Muscle of leg (tissue), 11 donors: ENCODE data around the gene ENTPD7. TPM values are rescaled to one million over a fixed set of nuclear protein-coding genes. Genes with fewer than 3 reads are reported as not detected.
"Not testable (repeated sequence)": the region's sequence is repeated elsewhere in the genome, so short reads cannot be mapped to it uniquely, and the experiment has no call there.

Source experiments
- DNase-seq: peaks from one replicate; pipeline ENCODE4 v3.0.0; 2013
- H3K27ac ChIP-seq: one replicate; pipeline ENCODE4 v1.5.1; 2013; ENCODE audit warnings: mild to moderate bottlenecking, low read length, control low read depth
- H3K27me3 ChIP-seq: one replicate; pipeline ENCODE4 v1.6.1; 2013; ENCODE audit warnings: low read length; ENCODE audit not compliant: control insufficient read depth, insufficient read depth
- H3K36me3 ChIP-seq: one replicate; pipeline ENCODE4 v1.6.1; 2013; ENCODE audit warnings: low read length; ENCODE audit not compliant: control insufficient read depth, insufficient read depth
- H3K4me1 ChIP-seq: one replicate; pipeline ENCODE4 v1.6.1; 2013; ENCODE audit warnings: low read length; ENCODE audit not compliant: control insufficient read depth, insufficient read depth
- H3K4me3 ChIP-seq: one replicate; pipeline ENCODE4 v1.5.1; 2013; ENCODE audit warnings: low read length, control low read depth
- H3K9me3 ChIP-seq: replicated peaks from 2 replicates; pipeline ENCODE4 v1.6.1; 2013; ENCODE audit warnings: low read depth, low read length; ENCODE audit not compliant: control insufficient read depth
- WGBS: methylation state at CpG from one replicate; pipeline ENCODE4 v1.1.5; 2013; ENCODE audit warnings: missing lambda C conversion rate; ENCODE audit not compliant: insufficient coverage; 5-methylcytosine and 5-hydroxymethylcytosine counted together
- polyA plus RNA-seq, 8 donors: library from polyadenylated mRNA; unstranded; fragments of 120-200 nt; gene quantifications; one replicate each; pipeline versions ENCODE4 v1.2.1 to v1.2.3, GENCODE V29; 2013; ENCODE audit warnings: inconsistent platforms in 1 of 8, low replicate concordance in 1 of 8; ENCODE audit not compliant: insufficient read length in 8 of 8, insufficient read depth in 1 of 8
- total RNA-seq: library from RNA; stranded (reverse); fragments of 120-200 nt; gene quantifications from one replicate; pipeline ENCODE4 v1.2.4, GENCODE V29; 2013

The ENTPD7 gene
- total and polyA plus RNA-seq, 9 donors, result 3.4 to 4.9 (median 4.3) TPM

DNA sequence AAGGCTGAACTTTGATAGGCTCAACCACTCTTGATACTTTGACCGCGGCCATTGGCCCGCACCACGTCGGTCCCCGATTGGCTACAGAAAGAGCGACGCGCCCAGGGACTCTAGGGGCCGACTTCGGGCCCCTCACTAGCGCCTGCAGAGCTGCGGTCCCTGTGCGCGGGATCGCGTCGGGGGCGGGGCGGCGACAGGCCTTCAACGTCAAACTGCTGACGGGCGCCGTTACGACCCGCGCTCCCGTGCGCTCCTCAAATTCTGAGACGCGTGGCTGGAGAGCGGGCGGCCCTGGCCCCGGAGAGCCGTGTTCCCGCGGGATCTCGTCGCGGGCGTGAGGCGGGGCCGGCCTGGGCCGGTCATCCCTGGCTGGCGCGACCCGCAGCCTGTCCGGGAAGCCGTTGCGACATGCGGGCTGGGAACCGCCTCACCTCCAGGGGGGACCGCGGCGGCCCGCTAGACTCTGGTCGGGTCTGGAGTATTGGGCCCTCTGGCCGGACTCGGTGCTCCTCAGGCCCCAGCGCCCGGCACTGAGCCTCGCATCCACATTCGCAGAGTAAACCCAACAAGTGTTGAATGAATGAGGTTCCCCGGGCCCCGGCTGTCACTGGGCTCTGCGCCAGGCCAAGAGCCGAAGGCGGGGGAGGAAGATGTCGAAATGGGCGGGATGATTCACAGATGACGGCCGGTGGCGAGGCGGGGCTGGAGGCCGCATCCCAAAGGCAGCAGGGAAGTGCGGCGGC, 38.4 kb upstream of the ENTPD7 start:
- Histone ChIP-seq H3K9me3 (no peaks in the 10 kb centered on the region), H3K4me1 (peaks cover 10% of the 10 kb centered on the region), H3K27ac (peak overlapping the region; percentile 99), H3K36me3 (peaks cover 4% of the 10 kb centered on the region), H3K4me3 (peak overlapping the region; percentile 72), H3K27me3 (no peaks in the 10 kb centered on the region)
- WGBS, result 0% methylated on average over 77 of the region's 78 CpGs
- peak; percentile 97 for DNase-seq

DNA sequence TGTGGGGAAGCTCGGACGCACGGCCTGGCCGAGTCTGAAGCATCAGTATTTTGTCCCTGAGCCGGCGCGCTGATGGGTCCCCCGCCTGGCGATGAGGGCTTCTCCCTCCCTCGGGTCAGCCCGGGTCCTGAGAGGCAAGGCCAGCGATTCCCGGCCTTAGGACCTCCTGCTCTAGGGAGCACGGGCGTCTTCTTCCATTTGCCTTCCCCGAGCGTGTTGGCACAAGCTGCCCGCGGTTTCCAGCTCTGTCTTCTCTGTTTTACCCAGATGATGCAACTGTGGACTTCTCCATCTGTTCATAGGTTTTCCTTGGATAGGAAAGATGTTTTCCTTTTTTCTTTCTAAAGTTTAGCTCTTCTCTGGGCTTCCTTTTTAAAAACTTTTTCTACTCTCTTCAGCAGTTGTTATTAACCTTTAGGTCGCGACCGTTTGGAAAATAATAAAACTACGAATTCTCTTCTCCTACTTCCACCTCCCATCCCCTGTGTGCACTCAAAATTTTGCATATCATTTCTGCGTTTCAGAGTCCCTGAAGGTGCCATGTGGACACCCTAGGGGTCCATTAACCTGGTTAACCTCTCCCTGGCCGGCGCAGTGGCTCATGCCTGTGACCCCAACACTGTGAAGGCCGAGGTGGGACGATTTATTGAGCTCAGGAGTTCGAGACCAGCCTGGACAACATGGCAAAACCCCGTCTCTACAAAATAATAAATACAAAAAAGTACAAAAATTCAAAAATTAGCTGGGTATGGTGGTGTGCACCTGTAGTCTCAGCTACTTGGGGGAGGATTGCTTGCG, 37.7 kb upstream of the ENTPD7 start:
- Histone ChIP-seq H3K36me3 (peaks cover 4% of the 10 kb centered on the region), H3K4me3 (peak overlapping the region; percentile 72), H3K9me3 (no peaks in the 10 kb centered on the region), H3K4me1 (peaks cover 10% of the 10 kb centered on the region), H3K27me3 (no peaks in the 10 kb centered on the region), H3K27ac (peak overlapping the region; percentile 99)
- DNase-seq, result no peak
- WGBS, result 3% methylated on average over 22 of the region's 31 CpGs

DNA sequence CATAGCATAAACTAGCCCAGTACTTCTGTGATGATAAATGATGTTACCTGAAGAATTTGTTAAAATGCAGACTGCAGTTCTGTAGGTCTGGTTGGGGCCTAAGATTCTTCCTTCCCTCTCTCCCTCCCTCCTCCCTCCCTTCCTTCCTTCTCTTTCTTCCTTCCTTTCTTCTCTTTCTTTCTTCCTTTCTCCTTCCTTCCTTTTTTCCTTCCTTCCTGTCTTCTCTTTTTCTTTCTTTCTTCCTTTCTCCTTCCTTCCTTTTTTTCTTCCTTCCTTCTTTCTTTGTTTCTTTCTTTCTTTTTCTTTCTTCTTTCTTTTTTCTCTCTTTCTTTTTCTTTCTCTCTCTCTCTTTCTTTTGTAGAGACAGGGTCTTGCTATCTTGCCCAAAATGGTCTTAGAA, 35.4 kb upstream of the ENTPD7 start:
- H3K9me3 ChIP-seq, result no peaks in the 10 kb centered on the region
- H3K27me3 ChIP-seq, result no peaks in the 10 kb centered on the region
- H3K36me3 ChIP-seq, result no peaks in the 10 kb centered on the region
- no peak overlapping the region for H3K4me3 ChIP-seq
- H3K4me1 ChIP-seq, result peaks cover 8% of the 10 kb centered on the region
- H3K27ac ChIP-seq, result no peak overlapping the region
- DNase-seq, result no peak

DNA sequence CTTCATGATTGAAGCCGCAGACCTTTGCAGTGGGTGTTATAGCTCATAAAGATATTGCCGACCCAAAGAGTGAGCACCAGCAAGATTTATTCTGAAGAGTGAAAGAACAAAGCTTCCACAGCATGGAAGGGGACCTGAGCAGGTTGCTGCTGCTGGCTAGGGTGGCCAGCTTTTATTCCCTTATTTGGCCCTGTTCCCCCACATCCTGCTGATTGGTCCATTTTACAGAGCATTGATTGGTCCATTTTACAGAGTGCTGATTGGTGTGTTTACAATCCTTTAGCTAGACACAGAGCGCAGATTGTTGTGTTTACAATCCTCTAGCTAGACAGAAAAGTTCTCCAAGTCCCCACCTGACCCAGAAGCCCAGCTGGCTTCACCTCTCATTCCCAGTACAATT, 34.2 kb upstream of the ENTPD7 start:
- H3K9me3 ChIP-seq, H3K36me3 ChIP-seq, DNase-seq, H3K27ac ChIP-seq, H3K27me3 ChIP-seq, H3K4me3 ChIP-seq, H3K4me1 ChIP-seq: not testable (repeated sequence)
- WGBS, result 50% methylated on average over 2 of the region's 3 CpGs

DNA sequence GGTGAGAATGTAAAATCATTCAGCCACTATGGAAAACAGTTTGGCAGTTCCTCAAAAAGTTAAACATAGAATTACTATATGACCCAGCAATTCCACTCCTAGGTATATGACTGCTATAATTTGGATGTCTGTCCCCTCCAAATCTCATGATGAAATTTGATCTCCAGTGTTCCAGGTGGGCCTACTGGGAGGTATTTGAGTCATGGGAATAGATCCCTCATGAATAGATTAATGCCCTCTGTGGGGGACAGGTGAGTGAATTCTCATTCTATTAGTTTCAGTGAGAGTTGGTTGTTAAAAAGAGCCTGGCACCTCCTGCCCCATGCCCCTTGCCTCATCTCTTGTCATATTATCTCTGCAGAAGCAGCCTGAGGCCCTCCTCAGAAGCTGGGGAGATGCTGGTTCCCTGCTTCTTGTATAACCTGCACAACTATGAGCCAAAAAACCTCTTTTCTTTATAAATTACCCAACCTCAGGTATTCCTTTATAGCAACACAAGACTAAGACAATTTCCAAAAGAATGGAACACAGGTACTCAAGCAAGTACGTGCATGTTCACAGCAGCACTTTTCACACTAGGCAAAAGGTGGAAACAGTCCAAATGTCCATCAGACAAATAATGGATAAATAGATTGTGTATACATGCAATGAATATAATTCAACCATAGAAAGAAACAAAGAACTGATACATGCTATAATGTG, 30.2 kb upstream of the ENTPD7 start:
- no CpG with 5 or more reads among the region's 1 CpG for WGBS
- Histone ChIP-seq H3K9me3 (no peaks in the 10 kb centered on the region), H3K27ac (no peak overlapping the region), H3K36me3 (no peaks in the 10 kb centered on the region), H3K4me1 (no peaks in the 10 kb centered on the region), H3K4me3 (no peak overlapping the region), H3K27me3 (peaks cover 2% of the 10 kb centered on the region)
- DNase-seq, result no peak

DNA sequence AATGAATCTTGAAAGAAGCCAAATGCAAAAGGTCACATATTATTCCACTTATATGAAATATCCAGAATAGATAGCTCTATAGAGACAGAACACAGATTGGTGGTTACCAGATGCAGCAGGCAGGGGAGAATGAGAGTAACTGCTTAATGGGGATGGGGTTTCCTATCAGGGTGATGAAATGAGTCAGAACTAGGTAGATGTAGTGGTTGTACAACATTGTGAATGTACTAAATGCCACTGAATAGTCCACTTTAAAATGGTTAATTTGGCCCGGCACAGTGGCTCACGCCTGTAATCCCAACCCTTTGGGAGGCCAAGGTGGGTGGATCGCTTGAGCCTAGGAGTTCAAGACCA, 29.7 kb upstream of the ENTPD7 start:
- no peak overlapping the region for H3K4me3 ChIP-seq
- H3K27ac ChIP-seq, result no peak overlapping the region
- no peaks in the 10 kb centered on the region for H3K9me3 ChIP-seq
- peaks cover 2% of the 10 kb centered on the region for H3K27me3 ChIP-seq
- DNase-seq, result no peak
- no peaks in the 10 kb centered on the region for H3K4me1 ChIP-seq
- H3K36me3 ChIP-seq, result no peaks in the 10 kb centered on the region
- WGBS, result 63% methylated on average over 1 of the region's 3 CpGs

DNA sequence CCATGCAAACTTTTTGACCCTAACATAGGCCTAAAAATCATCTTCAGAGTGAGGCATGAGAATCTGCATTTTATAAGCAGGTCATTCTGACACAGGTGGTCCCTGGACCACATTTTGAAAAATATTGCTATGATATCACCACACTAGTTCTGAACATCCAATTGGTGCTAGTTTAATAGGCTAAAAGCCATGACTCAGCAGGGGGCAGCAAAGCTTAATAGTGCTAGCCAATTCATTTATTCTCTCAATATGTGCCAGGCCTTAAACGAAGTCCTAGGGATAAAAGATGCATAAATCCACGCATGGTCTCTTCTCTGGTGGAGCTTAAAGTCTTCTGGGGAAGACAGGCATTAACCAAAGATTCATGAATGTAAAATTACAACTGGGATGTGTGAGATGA, 28.9 kb upstream of the ENTPD7 start:
- DNase-seq, result no peak
- H3K9me3 ChIP-seq, result no peaks in the 10 kb centered on the region
- H3K4me3 ChIP-seq, result no peak overlapping the region
- H3K4me1 ChIP-seq, result no peaks in the 10 kb centered on the region
- WGBS, result no CpG with 5 or more reads among the region's 2 CpGs
- H3K36me3 ChIP-seq, result no peaks in the 10 kb centered on the region
- no peak overlapping the region for H3K27ac ChIP-seq
- H3K27me3 ChIP-seq, result peaks cover 2% of the 10 kb centered on the region

DNA sequence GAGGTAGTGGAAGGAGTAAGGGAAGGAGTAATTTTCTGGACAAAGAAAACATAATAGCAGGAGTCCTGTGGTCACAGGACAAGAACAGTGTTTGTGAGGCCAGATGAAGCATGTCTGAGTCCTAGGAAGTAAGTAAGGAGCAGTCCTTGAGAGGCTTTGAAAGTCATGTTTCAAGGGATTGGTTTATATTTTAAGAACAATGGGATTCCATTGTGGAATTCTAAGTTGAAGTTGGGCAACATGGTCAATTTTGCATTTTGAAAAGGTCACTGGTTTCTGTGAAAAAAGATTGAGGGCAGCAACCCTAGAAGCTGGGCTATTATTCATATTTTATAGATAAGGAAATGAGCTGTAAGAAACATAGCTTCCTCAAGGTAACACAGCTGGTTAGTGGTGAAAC, 28.3 kb upstream of the ENTPD7 start:
- H3K27ac ChIP-seq, result no peak overlapping the region
- no peaks in the 10 kb centered on the region for H3K36me3 ChIP-seq
- no peaks in the 10 kb centered on the region for H3K9me3 ChIP-seq
- H3K4me3 ChIP-seq, result no peak overlapping the region
- H3K27me3 ChIP-seq, result peaks cover 2% of the 10 kb centered on the region
- no peaks in the 10 kb centered on the region for H3K4me1 ChIP-seq
- no peak for DNase-seq

DNA sequence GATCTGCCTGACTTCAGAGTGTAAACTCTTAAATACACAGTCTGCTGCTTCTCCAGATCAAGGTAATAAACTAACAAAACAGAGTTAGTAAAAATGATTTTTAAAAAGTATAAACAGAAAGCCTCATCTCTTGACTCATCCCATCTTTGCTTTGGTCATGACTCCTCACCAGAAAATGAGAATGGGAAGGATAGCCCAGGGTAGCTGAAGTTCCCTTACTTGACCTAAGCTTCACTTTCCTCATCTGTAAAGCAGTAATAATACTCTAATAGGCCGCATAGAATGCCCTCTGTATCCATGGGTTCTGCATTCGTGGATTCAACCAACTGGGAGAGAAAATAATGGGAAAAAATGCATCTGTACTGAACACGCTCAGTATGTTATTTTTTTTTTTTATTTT, 27.8 kb upstream of the ENTPD7 start:
- H3K4me3 ChIP-seq, result no peak overlapping the region
- no peak overlapping the region for H3K27ac ChIP-seq
- no peaks in the 10 kb centered on the region for H3K9me3 ChIP-seq
- H3K4me1 ChIP-seq, result no peaks in the 10 kb centered on the region
- WGBS, result no CpG with 5 or more reads among the region's 3 CpGs
- no peaks in the 10 kb centered on the region for H3K36me3 ChIP-seq
- peaks cover 2% of the 10 kb centered on the region for H3K27me3 ChIP-seq
- no peak for DNase-seq

DNA sequence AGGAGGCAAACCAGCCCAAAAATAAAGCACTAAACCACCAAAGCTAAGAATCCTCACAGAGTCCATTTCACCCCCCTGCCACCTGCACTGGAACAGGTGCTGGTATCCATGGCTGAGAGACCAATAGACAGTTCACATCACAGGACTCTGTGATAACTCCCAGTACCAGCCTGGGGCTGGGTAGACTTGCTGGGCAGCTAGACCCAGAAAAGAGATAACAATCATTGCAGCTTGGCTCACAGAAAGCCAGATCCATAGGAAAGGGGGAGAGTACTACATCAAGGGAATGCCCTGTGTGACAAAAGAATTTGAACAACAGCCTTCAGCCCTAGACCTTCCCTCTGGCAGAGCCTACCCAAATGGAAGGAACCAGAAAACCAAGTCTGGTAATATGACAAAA, 25.5 kb upstream of the ENTPD7 start:
- Histone ChIP-seq H3K27ac (no peak overlapping the region), H3K9me3 (no peaks in the 10 kb centered on the region), H3K4me1 (no peaks in the 10 kb centered on the region), H3K36me3 (no peaks in the 10 kb centered on the region), H3K4me3 (no peak overlapping the region), H3K27me3 (peaks cover 2% of the 10 kb centered on the region)
- no peak for DNase-seq
